HepG2 (cell line): ENCODE data around the gene NEDD4L. TPM values are rescaled to one million over a fixed set of nuclear protein-coding genes. Genes with fewer than 3 reads are reported as not detected.

Source experiments
- ATAC-seq: fragments of 200-7000 bp; cut with Tn5 transposase; 3 replicates; pipeline ENCODE4 v1.9.1; 2020; ENCODE audit warnings: mild to moderate bottlenecking, moderate library complexity
- BruUV-seq: library from RNA; stranded (reverse); fragments of 400-500 nt; replicated peaks from 2 replicates; lab custom pipeline; 2021; lab: Mats Ljungman, UMichigan
- CTCF ChIA-PET: fragments of 300-600 bp; formaldehyde crosslinking; extraction: SDS; loops from one replicate; lab custom pipeline; 2021; ENCODE audit warnings: low total read pairs, inconsistent platforms, low intra/inter-chr PET ratio; lab: Yijun Ruan, JAX
- POLR2A ChIA-PET: fragments of 350-600 bp; sonication (Branson Sonifier 250); formaldehyde crosslinking; loops from one replicate; lab custom pipeline; 2020; ENCODE audit warnings: antibody characterized with exemption, inconsistent platforms; lab: Yijun Ruan, JAX
- DNase-seq: peaks from one replicate; pipeline ENCODE4 v3.0.0-alpha.2; 2015; ENCODE audit warnings: low spot score
- FAIRE-seq: peaks from 3 replicates; lab custom pipeline; 2011; peaks lifted over from hg19 to GRCh38; lab: Jason Lieb, UNC
- H2AFZ ChIP-seq: one replicate; pipeline ENCODE4 v1.6.1; 2011; ENCODE audit warnings: low read length, inconsistent platforms
- H3K27ac ChIP-seq: fragments of 300-600 bp; 3 replicates; pipeline ENCODE4 v1.8.0; 2011; ENCODE audit warnings: mixed run types, mild to moderate bottlenecking, mixed read lengths, low read length, inconsistent platforms; ENCODE audit not compliant: insufficient read depth; ENCODE audit errors: extremely low read length
- H3K27me3 ChIP-seq, 2 experiments: fragments of 200-600 bp in 1 of 2; 2 replicates in 1 of 2; 3 replicates in 1 of 2; pipeline versions ENCODE4 v1.6.0 to v1.8.0; 2011; ENCODE audit warnings: low read length in 2 of 2, mild to moderate bottlenecking in 2 of 2, moderate library complexity in 2 of 2, inconsistent platforms in 1 of 2; ENCODE audit not compliant: insufficient read depth in 2 of 2, control insufficient read depth in 1 of 2
- H3K36me3 ChIP-seq, 2 experiments: fragments of 200-600 bp in 1 of 2; replicated peaks in 1 of 2; 2 replicates in 1 of 2; 3 replicates in 1 of 2; pipeline versions ENCODE4 v1.5.1 to v1.8.0; 2011; ENCODE audit warnings: low read length in 2 of 2, inconsistent platforms in 1 of 2; ENCODE audit not compliant: insufficient read depth in 2 of 2, control insufficient read depth in 1 of 2
- H3K4me1 ChIP-seq: 2 replicates; pipeline ENCODE4 v1.5.1; 2012; ENCODE audit warnings: low read length, inconsistent platforms; ENCODE audit not compliant: insufficient read depth
- H3K4me2 ChIP-seq: 2 replicates; pipeline ENCODE4 v1.6.0; 2011; ENCODE audit warnings: low read depth, low read length, inconsistent platforms
- H3K4me3 ChIP-seq, 3 experiments: fragments of 200-600 bp in 1 of 3; sonication (generic), shearing (Covaris generic) in 1 of 3; replicated peaks in 1 of 3; 2 replicates each; pipeline ENCODE4 v1.5.1; 2011 to 2016; ENCODE audit warnings: low read length in 3 of 3, inconsistent platforms in 2 of 3, low read depth in 2 of 3, mild to moderate bottlenecking in 2 of 3, control low read depth in 1 of 3, mixed read lengths in 1 of 3; ENCODE audit not compliant: insufficient read depth in 1 of 3
- H3K79me2 ChIP-seq: one replicate; pipeline ENCODE4 v1.6.1; 2011; ENCODE audit warnings: low read length, inconsistent platforms; ENCODE audit not compliant: insufficient read depth
- H3K9ac ChIP-seq: 2 replicates; pipeline ENCODE4 v1.6.0; 2011; ENCODE audit warnings: mild to moderate bottlenecking, low read depth, low read length, inconsistent platforms; ENCODE audit not compliant: insufficient read depth
- H3K9me3 ChIP-seq: 2 replicates; pipeline ENCODE4 v1.5.1; 2012; ENCODE audit warnings: mild to moderate bottlenecking, low read length
- H4K20me1 ChIP-seq: 2 replicates; pipeline ENCODE4 v1.6.0; 2011; ENCODE audit warnings: inconsistent platforms, mild to moderate bottlenecking, low read length, moderate library complexity; ENCODE audit not compliant: insufficient read depth
- CC2D1A ChIP-seq: sonication (generic); formaldehyde crosslinking; IDR thresholded peaks from 2 replicates; pipeline ENCODE4 v1.8.1; 2023; ENCODE audit warnings: mild to moderate bottlenecking, missing genetic modification reagents
- GTF3A ChIP-seq: sonication (generic); formaldehyde crosslinking; conservative IDR thresholded peaks from 2 replicates; pipeline ENCODE4 v1.4.0; 2020; ENCODE audit warnings: mild to moderate bottlenecking, missing genetic modification reagents
- HES4 ChIP-seq: sonication (generic); formaldehyde crosslinking; IDR thresholded peaks from 2 replicates; pipeline ENCODE4 v1.9.0; 2021; ENCODE audit warnings: mild to moderate bottlenecking, missing genetic modification reagents, borderline replicate concordance
- MAX ChIP-seq: IDR thresholded peaks from 2 replicates; pipeline ENCODE4 v1.6.1; 2012; ENCODE audit warnings: inconsistent platforms
- MTA3 ChIP-seq: sonication (generic); formaldehyde crosslinking; IDR thresholded peaks from 2 replicates; pipeline ENCODE4 v1.4.0; 2020; ENCODE audit warnings: missing genetic modification reagents
- PTBP1 ChIP-seq: fragments of 200-400 bp; formaldehyde crosslinking; IDR thresholded peaks from 2 replicates; pipeline ENCODE4 v1.6.1; 2018; ENCODE audit warnings: low read length, low read depth; ENCODE audit not compliant: poor library complexity, severe bottlenecking
- SAFB2 ChIP-seq: sonication (generic); formaldehyde crosslinking; IDR thresholded peaks from 2 replicates; pipeline ENCODE4 v1.5.1; 2020; ENCODE audit warnings: missing genetic modification reagents, low read depth, mild to moderate bottlenecking, borderline replicate concordance
- SOX6 ChIP-seq, 2 experiments: fragments of 450-650 bp in 1 of 2; sonication (generic) in 1 of 2; formaldehyde crosslinking in 1 of 2; IDR thresholded peaks; 2 replicates each; pipeline versions ENCODE4 v1.4.0 to v1.6.1; 2017 to 2020; ENCODE audit warnings: antibody characterized with exemption in 1 of 2, mild to moderate bottlenecking in 1 of 2, missing genetic modification reagents in 1 of 2
- TCF12 ChIP-seq, 2 experiments: fragments of 450-650 bp in 1 of 2; sonication (generic) in 1 of 2; formaldehyde crosslinking in 1 of 2; IDR thresholded peaks; 2 replicates each; pipeline versions ENCODE4 v1.6.1 to v1.8.0; 2017 to 2022; ENCODE audit warnings: antibody characterized with exemption in 1 of 2, mild to moderate bottlenecking in 1 of 2, missing genetic modification reagents in 1 of 2, moderate library complexity in 1 of 2
- ZNF296 ChIP-seq: sonication (generic); formaldehyde crosslinking; conservative IDR thresholded peaks from 2 replicates; pipeline ENCODE4 v1.5.0; 2020; ENCODE audit warnings: mild to moderate bottlenecking, missing genetic modification reagents
- ZNF432 ChIP-seq: sonication (generic); formaldehyde crosslinking; IDR thresholded peaks from 2 replicates; pipeline ENCODE4 v1.5.0; 2020; ENCODE audit warnings: missing genetic modification reagents, mild to moderate bottlenecking, borderline replicate concordance
- ZNF44 ChIP-seq: sonication (generic); formaldehyde crosslinking; IDR thresholded peaks from 2 replicates; pipeline ENCODE4 v1.5.1; 2020; ENCODE audit warnings: mild to moderate bottlenecking, missing genetic modification reagents
- ZNF562 ChIP-seq: sonication (generic); formaldehyde crosslinking; IDR thresholded peaks from 2 replicates; pipeline ENCODE4 v1.8.0; 2022; ENCODE audit warnings: missing genetic modification reagents, borderline replicate concordance
- ZNF879 ChIP-seq: sonication (generic); formaldehyde crosslinking; IDR thresholded peaks from 2 replicates; pipeline ENCODE4 v1.8.1; 2023; ENCODE audit warnings: missing genetic modification reagents
- WGBS: methylation state at CpG from one replicate; pipeline ENCODE4 v1.1.6; 2017; ENCODE audit warnings: low lambda C conversion rate; 5-methylcytosine and 5-hydroxymethylcytosine counted together
- in situ Hi-C: cut with HindIII; loops from 2 replicates; pipeline ENCODE4 v1.10.0; 2017; ENCODE audit warnings: low pct_unique_long_range_greater_than_20kb; ENCODE audit not compliant: extremely low pct_ligation_motif_present
- intact Hi-C: fragments of 100-400 bp; cut with micrococcal nuclease; formaldehyde crosslinking; loops from one replicate; pipeline ENCODE4 v1.10.0; 2022; ENCODE audit not compliant: unreplicated experiment
- polyA plus RNA-seq, 8 experiments: library from polyadenylated mRNA; depleted of rRNA in 3 of 8; stranded (reverse) in 7 of 8; unstranded in 1 of 8; fragments of >200 nt; fragmentation: Illumina TruSeq in 4 of 8; extraction: Trizol in 4 of 8; gene quantifications; 2 replicates each; pipeline versions ENCODE4 v1.2.1 to v1.2.3, GENCODE V29; 2011 to 2016; ENCODE audit warnings: low read depth in 4 of 8, missing spikeins in 1 of 8, mixed read lengths in 1 of 8; ENCODE audit not compliant: insufficient read depth in 1 of 8
- total RNA-seq, 5 experiments: library from RNA; depleted of rRNA; stranded (reverse); fragments of >200 nt; fragmentation: Illumina TruSeq; extraction: Trizol; gene quantifications; 2 replicates each; pipeline ENCODE4 v1.2.3, GENCODE V29; 2016; ENCODE audit warnings: low read depth in 1 of 5

The NEDD4L gene
- total and polyA plus RNA-seq, 2 of the 13 experiments (the other 11 are each of a cell fraction or from before 2014, with no cell fraction given) = 168 to 390 TPM

DNA sequence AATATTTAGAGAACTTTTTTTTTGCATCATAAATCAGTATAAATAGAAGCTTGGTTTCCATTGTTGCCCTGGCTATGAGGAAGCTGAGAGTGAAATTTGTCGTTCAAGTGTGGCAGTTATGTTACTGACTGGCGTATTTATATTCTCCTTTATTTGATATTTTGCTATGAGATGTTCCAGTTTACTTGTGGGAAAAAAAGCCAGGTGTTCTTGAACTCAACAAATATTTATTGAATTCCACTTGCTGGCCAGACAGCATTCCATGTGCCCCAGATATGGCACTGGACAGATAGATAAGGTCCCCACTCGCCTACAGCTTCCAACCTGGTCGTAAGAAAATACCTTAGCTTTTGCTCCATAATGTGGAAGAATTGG lies 44.7 kb downstream of the NEDD4L start:
- H3K27ac ChIP-seq = no peak overlapping the region
- H3K4me3 ChIP-seq = no peak overlapping the region
- peaks cover 22% of the 10 kb centered on the region for H3K79me2 ChIP-seq
- ATAC-seq = no peak
- no peaks in the 10 kb centered on the region for H3K27me3 ChIP-seq
- intact Hi-C loops = no loop called here
- in situ Hi-C loops = no loop called here
- no peak for TF ChIP-seq GTF3A
- TF ChIP-seq CC2D1A (CRISPR knock-in tag) = no peak
- TF ChIP-seq ZNF432 (CRISPR knock-in tag) = no peak
- no peak for TF ChIP-seq SOX6 (IDR thresholded peaks at IDR 0.05)
- no peak for TF ChIP-seq SOX6 (CRISPR knock-in tag; IDR thresholded peaks at IDR 0.05)
- no peak for TF ChIP-seq ZNF879 (CRISPR knock-in tag)
- TF ChIP-seq HES4 (CRISPR knock-in tag) = no peak
- no peak for TF ChIP-seq MAX
- no peak for TF ChIP-seq ZNF296 (CRISPR knock-in tag)
- TF ChIP-seq TCF12 (IDR thresholded peaks at IDR 0.05) = no peak
- TF ChIP-seq TCF12 (CRISPR knock-in tag; IDR thresholded peaks at IDR 0.05) = no peak
- no peak for TF ChIP-seq SAFB2 (CRISPR knock-in tag)
- no peak for TF ChIP-seq ZNF44
- TF ChIP-seq MTA3 (CRISPR knock-in tag) = no peak
- TF ChIP-seq ZNF562 = no peak
- no peak for TF ChIP-seq PTBP1
- TF ChIP-seq, all 625 proteins: peak for 0
- Histone ChIP-seq H3K4me2 (no peak overlapping the region), H3K9me3 (no peaks in the 10 kb centered on the region), H3K36me3 (no peaks in the 10 kb centered on the region), H2AFZ (no peak overlapping the region), H3K4me1 (no peaks in the 10 kb centered on the region), H3K9ac (no peak overlapping the region), H4K20me1 (0 out of 2 replicates have a peak, but pooled peaks cover 3% of the 10 kb centered on the region)
- ChIA-PET CTCF (no interaction called here), POLR2A (no interaction called here)
- BruUV-seq = no TSS peak
- no peak for FAIRE-seq
- DNase-seq = no peak
- 94% methylated on average over 4 of the region's 4 CpGs for WGBS
